DMS53 (cell line): Measurements from ENCODE around the gene ITGB6.

Source experiments
- DNase-seq: peaks from one replicate; lab custom pipeline; 2025; lab: John Stamatoyannopoulos, UW

ITGB6 gene

DNA sequence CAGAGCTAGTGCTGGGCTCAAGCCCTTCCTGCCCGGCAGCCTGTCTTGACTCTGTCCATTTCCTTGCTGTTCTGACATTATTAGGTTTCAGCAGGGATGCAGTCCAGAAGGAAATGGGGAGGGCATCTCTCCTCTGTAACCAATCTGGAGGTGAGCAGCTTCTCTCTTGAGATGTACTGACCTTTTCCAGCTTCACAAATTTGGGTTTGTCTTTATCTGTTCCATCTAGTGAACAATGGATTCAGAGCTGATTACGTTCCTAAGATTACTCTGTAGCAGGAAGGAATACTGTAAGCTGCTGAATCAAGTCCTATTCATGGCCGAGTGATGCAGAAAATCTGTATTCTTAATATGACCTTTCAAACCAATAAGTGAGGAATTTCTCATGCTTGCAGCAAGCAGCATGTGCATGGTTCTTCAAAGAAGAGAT lies 148.7 kb downstream of the ITGB6 start:
- DNase-seq, result no peak

DNA sequence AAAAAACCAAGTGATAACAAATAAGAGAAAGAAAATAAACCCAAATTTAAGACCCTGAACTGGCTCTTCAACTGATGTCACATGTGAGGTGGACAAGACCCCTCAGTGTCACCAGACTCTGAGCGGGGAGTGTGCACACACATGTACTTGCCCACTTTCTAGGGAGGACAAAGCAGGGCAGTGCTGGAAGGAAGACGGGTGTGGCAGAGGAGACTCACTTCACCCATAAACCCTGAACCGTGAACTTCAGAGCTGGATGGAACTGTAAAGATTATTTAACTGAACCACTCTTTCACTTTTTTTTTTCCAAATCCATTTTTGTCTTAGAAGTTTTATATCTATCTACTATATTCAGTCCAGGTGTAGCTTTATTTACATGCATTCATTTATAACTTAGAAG lies 149.9 kb downstream of the ITGB6 start:
- DNase-seq, result no peak
